Measurements from ENCODE around the gene CRACDL. TPM values are rescaled to one million over a fixed set of nuclear protein-coding genes. Genes with fewer than 3 reads are reported as not detected.
A peak's percentile ranks its signal among the peaks of the same experiment; 100 is the strongest.

CRACDL gene
- total and polyA plus RNA-seq, 8 donors = 3.6 to 11.0 (median 6.0) TPM

DNA sequence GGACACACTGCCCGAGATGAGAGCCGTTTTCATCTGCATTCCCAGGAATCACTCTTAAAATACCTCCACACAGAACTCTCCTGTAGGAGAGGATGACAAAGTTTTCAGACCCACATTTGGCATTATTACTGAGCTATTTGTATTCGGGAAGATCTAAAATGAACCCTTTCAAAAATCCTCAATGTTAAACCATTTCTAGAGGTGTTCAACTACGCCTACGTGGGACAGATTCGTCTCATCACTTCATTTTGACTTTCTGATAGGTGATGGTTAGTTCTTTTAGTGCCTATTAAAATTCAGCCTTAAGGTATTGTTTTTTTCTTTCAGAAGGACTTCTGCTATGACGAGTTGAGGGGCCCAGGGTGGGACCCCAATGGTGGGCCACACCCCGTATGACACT lies 133.7 kb downstream of the CRACDL start:
- peaks cover 38 to 52% (median 46%) of the 10 kb centered on the region in 3 donors for H3K4me1 ChIP-seq
- H3K9me3 ChIP-seq = no peaks in the 10 kb centered on the region
- no peak for DNase-seq
- H3K27ac ChIP-seq = no peak overlapping the region
- H3K27me3 ChIP-seq = no peaks in the 10 kb centered on the region
- intact Hi-C loops (cut with DNase I) = no loop called here
- TF ChIP-seq, protein P1, sequence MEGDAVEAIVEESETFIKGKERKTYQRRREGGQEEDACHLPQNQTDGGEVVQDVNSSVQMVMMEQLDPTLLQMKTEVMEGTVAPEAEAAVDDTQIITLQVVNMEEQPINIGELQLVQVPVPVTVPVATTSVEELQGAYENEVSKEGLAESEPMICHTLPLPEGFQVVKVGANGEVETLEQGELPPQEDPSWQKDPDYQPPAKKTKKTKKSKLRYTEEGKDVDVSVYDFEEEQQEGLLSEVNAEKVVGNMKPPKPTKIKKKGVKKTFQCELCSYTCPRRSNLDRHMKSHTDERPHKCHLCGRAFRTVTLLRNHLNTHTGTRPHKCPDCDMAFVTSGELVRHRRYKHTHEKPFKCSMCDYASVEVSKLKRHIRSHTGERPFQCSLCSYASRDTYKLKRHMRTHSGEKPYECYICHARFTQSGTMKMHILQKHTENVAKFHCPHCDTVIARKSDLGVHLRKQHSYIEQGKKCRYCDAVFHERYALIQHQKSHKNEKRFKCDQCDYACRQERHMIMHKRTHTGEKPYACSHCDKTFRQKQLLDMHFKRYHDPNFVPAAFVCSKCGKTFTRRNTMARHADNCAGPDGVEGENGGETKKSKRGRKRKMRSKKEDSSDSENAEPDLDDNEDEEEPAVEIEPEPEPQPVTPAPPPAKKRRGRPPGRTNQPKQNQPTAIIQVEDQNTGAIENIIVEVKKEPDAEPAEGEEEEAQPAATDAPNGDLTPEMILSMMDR (IDR thresholded peaks at IDR 0.05) = no peak
- 95% methylated on average over 8 of the region's 8 CpGs for WGBS, 2 donors
- no peaks in the 10 kb centered on the region for H3K36me3 ChIP-seq
- no peak for ATAC-seq
- FAIRE-seq = no peak
- H3K4me3 ChIP-seq = no peak overlapping the region

DNA sequence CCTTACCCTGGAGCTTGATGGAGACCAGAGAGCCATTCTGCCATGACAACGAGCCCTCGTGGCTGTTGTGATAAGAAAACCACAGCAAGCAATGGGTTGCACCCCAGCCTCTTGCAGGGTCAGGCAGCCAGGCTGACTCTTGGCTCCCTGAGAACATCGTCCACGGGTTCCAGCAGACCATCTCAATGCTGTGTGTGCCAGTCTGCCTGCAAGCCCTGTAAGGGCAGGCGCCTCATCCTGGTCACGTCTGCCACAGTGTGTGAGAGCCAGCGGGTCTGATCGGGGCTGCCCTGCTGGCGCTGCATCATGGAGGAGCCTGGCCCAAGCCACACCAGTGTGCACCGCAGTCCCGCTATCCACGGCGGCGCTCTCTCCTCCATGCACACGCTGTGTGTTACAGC lies 134.1 kb downstream of the CRACDL start:
- TF ChIP-seq, protein P1 (IDR thresholded peaks at IDR 0.05) = no peak
- H3K4me1 ChIP-seq = peaks cover 38 to 49% (median 46%) of the 10 kb centered on the region in 3 donors
- WGBS, 2 donors = 95 to 97% methylated on average over 15 of the region's 15 CpGs
- no peak overlapping the region for H3K27ac ChIP-seq
- ATAC-seq (no peak), FAIRE-seq (no peak), DNase-seq (no peak)
- no peaks in the 10 kb centered on the region for H3K9me3 ChIP-seq
- no peak overlapping the region for H3K4me3 ChIP-seq
- intact Hi-C loops (cut with DNase I) = no loop called here
- no peaks in the 10 kb centered on the region for H3K27me3 ChIP-seq
- H3K36me3 ChIP-seq = peaks cover 0 to 4% (median 0%) of the 10 kb centered on the region in 3 donors

DNA sequence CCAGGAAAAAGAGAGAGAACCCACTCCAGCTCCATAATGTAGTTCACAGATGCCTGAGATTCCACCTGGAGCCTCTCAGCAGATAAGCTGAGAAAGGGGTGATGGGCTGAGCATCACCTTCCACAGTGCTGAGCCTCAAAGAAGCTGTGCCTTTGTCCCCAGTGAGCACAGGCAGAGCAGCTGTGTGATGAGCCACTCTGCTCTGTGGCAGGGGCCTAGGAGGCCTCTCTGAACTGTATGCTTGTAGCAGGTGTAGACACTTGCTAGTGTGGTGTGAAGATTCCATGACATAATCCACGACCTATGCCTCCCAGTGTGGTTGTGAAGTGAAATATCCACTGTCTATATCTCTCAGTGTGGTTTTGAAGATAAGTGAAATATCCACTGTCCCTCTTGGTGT lies 134.7 kb downstream of the CRACDL start:
- H3K27ac ChIP-seq = peak overlapping the region; percentile 10 to 54 (median 23)
- intact Hi-C loops (cut with DNase I) = no loop called here
- FAIRE-seq = no peak
- ATAC-seq = no peak
- no peak overlapping the region for H3K4me3 ChIP-seq
- WGBS, 2 donors = 94 to 97% methylated on average over 1 of the region's 1 CpG
- DNase-seq = no peak
- TF ChIP-seq, protein P1 (IDR thresholded peaks at IDR 0.05) = no peak
- H3K27me3 ChIP-seq = no peaks in the 10 kb centered on the region
- no peaks in the 10 kb centered on the region for H3K9me3 ChIP-seq
- H3K36me3 ChIP-seq = peaks cover 0 to 5% (median 0%) of the 10 kb centered on the region in 3 donors
- peaks cover 33 to 42% (median 40%) of the 10 kb centered on the region in 3 donors for H3K4me1 ChIP-seq

DNA sequence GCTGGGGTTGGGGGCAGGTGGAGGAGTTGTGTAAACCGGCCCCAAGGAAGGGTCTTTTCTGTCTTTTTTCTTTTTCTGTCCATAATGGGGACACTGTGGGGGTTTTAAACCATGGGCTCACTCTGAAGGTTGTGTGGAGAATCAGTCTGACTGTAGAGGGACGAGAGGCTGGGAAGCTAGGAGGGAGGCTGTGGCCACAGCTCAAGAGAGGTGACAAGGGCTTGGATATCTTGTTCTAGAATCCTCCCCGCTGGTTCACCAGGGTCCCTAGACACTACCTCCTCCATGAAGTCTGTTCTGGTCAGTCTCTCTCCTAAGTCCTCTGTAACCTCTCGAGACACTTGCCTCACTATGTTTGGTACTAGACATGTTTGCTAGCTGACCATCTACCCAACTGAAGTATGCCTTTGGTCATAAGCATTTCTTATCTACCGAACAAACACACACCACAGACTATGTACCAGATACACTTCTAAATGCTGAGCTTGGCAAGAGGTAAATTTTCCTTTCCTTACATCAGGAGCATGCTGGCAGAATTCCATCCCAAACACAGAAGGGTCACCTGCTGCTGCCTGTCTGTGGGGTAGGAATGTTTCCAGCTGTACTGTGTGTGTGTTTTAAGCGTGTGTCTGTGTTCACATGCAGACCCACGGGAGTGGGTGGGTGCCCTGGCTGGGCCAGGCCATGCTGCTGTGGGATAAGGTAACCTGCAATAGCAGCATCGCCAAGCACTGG lies 135.5 kb downstream of the CRACDL start:
- 43 to 49% methylated on average over 8 of the region's 8 CpGs for WGBS, 2 donors
- FAIRE-seq = no peak
- TF ChIP-seq, protein P1 (IDR thresholded peaks at IDR 0.05) = no peak
- Histone ChIP-seq H3K4me1 (peaks cover 25 to 34% (median 32%) of the 10 kb centered on the region in 3 donors), H3K36me3 (peaks cover 0 to 5% (median 0%) of the 10 kb centered on the region in 3 donors), H3K27me3 (no peaks in the 10 kb centered on the region), H3K27ac (peak overlapping the region in 3 of 4 donors; percentile 22 to 54 (median 24)), H3K9me3 (no peaks in the 10 kb centered on the region), H3K4me3 (no peak overlapping the region)
- peak in 4 of 6 donors; percentile 39 to 58 (median 50) for DNase-seq
- intact Hi-C loops (cut with DNase I) = no loop called here
- ATAC-seq = peak; percentile 41 to 70 (median 50)

All from pancreas (tissue), 10 donors.